GM21423 (cell line): ENCODE data around the gene TIAL1.
A peak's percentile ranks its signal among the peaks of the same experiment; 100 is the strongest.
"Not testable (repeated sequence)": the region's sequence is repeated elsewhere in the genome, so short reads cannot be mapped to it uniquely, and the experiment has no call there.

Experiments
- ATAC-seq: cut with Tn5 transposase; IDR thresholded peaks from one replicate; pipeline ENCODE4 v1.9.1; 2021; ENCODE audit warnings: mild to moderate bottlenecking, moderate library complexity; ENCODE audit not compliant: unreplicated experiment

TIAL1 gene

DNA sequence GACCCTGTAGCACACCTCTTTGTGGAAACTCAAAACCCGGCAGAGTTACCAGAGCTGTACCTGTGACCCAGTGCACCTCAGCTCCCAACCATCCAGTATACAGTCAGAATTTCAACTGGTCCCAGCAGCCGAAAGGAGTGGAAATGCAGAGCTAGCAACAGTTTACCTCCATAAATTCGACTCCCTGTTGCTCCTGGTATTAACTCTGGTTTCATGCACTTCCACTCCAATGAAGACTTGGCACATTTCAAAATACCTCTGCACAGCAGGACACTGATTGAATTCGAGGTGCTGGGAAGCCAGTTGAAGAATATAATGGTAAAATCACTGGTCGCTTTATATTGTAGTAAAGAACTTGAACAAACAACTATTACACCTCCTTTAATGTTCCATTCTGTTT, 17.9 kb upstream of the TIAL1 start:
- ATAC-seq = no peak

DNA sequence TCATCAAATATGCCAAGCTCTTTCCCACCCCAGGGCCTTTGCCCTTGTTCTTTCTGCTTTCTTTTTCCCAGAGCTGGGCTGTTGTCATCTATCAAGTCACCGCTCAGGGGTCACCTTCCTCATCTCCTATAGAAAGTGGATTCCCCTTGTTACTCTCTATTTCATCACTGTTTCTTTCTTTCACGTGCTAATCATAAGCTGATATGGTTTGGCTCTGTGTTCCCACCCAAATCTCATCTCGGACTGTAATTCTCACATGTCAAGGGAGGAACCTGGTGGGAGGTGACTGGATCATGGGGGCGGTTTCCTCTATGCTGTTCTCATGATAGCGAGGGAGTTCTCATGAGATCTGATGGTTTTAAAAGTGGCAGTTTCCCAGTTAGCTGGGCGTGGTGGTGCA, 17.0 kb upstream of the TIAL1 start:
- no peak for ATAC-seq

DNA sequence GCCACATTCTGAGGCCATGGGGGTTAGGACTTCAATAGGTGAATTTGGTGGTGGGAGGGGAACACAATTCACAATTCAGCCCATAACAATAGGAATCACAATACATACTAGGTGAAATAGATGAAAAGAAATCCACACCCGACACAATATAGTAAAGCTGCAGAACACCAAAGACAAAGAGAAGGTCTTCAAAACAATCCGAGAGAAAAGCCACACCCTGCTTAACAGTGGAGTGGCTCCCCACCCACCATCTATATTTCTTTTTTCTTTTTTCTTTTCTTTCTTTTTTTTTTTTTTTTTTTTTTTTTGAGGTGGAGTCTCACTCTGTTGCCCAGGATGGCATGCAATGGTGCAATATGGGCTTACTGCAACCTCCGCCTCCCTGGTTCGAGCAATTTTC, 14.7 kb upstream of the TIAL1 start:
- no peak for ATAC-seq

DNA sequence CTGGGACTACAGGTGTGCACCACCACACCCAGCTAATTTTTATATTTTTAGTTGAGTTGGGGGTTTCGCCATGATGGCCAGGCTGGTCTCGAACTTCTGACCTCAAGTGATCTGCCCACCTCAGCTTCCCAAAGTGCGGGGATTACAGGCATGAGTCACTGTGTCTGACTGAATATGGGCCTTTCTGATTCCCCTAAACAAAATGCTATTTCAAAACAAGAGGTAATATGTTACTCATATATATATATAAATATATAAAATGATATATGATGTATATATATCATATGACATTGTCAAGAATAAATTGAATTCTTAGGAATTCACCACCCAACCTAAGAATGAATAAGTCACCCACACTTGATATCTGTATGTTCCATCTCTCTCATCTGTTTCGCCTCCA, 12.8 kb upstream of the TIAL1 start:
- no peak for ATAC-seq

DNA sequence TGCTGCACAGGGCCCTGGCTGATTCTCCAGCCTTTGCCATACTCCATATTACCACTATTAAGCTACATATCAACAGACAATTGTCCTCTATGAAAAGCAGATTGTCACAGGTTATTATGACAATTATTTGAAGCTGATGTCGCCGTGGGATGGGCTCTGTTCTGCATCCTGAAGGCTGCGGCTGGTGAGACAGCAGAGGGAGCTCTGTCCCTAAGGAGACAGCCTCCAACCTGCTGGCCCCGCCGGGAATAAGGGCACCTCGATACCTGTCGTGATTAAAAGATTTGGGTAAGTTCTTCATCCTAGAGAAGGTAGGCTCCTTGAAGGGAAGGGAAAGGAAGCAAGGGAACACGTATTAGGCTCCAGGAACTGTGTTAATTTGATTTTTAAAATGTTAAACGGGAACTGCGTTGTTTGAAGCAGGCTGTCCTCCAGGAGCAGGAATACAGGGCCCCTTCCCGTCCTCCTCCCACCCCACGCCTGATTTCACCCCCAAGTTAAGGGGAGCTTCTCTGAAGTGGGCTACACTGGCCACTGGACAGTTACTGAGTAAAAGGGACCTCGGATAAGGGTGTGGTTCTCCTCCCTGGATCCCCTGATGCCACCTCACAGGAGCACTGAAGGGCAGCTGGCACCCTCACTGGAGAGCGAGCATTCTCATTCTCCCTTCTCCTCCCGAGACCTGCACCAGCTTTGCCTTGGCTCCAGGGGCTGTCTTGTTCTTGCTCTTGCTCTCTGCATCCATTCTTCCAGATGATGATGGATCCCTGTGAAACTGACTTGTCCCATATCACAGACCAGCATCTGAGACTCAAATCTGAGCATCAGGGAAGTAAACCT, 11.8 kb upstream of the TIAL1 start:
- ATAC-seq = no peak

DNA sequence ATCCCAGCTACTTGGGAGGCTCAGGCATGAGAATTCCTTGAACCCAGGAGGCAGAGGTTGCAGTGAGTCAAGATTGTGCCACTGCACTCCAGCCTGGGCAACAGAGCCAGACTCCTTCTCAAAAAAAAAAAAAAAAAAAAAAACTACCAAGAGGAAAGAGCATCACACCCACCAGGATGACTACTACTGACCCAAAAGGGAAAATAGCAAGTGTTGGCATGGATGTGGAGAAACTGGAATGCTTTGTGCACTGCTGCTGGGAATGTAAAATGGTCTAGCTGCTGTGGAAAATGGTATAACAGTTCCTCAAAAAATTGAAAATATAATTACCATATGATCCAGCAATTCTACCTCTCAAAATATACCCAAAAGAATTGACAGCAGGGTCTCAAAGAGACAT, 7.7 kb upstream of the TIAL1 start:
- ATAC-seq = no peak

DNA sequence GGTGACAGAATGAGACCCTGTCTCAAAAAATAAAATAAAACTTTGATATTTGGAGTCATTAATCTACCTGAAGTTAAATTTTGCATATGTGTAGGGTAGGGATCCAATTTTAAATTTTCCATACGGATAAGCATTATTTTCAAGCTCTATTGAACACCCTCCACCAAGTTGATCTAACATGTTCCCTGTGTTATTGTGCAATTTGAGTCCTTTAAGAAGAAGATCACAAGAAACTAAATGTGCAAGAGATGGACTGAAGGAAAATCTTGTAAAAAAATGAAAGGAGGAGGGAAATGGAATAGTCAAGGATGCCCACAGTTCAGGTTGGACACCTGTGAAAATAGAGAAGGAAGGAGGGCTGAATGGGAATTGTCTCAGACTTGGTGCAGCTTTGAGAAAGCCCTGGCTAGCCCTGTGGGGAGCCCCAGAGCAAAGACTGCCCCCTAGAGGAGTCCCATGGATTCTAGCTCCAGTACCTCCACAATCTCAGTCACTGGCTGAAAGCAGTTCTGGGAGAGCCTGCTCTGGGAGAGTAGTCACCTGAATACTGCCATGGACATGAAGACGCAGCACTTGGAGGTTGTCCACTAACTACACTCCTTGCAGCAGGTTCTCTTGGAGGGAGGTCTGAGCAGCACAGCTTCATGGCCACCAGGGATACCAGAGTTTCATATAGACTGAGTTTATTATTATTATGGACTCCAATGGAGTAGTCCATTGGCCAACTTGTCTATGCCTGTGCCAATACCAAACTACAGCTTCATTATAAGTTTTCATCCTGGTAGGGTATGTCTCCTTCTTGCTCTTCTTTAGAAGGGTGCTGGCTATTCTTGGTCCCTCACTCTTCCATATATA, 5.7 kb upstream of the TIAL1 start:
- peak; percentile 40 for ATAC-seq

DNA sequence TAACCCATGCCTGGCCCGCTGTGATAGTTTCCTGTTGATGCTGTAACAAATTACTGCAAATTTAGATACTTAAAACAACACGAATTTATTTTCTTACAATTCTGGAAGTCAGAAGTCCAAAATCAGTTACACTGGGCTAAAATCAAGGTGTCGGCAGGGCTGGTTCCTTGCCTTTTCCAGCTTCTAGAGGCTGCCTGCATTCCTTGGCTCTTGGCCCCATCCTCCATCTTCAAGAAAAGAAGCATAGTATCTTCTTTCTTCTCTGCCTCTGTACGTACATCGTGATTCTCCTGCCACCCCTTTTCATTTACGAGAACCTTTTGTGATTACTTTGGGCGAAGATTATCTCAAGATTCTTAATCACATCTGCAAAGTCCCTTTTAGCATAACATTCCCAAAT, 1.6 kb upstream of the TIAL1 start:
- no peak for ATAC-seq

DNA sequence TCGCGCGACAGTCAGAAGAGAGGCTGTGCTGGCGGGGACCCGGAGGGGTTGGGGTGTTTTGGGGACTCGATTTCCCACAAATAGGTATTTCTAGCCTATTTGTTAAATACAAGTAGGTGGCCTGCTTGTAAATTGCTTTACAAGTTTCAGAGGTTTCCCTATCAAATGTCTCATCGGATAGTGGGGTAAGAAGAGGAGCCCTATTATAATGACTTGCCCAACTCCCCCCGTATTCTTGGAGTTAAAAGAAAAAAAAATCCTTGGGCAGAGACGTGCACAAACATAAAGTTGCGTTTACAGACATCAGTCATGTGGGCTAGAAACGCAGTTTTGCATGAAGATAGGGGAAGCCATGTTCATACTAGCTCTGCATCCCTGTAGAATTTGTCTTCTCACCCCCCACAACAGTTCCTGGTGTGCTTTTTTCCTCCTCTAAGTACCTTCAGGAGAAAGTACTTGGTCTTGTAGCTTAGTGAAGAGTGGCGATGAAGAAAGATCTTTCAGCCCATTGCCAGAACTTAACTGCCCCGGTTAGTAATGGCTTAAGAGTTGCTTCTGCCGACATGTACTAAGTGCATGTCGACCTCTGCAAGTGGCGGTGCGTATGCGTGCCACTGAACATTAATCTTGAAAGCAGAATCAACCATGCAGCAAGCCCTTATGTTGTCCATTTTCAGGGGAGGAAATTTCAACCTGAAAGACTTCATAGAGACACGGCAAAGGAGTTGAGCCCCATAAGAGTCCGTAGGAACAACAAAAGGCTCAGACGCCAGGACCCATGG, 832 bp upstream of the TIAL1 start:
- ATAC-seq = no peak

DNA sequence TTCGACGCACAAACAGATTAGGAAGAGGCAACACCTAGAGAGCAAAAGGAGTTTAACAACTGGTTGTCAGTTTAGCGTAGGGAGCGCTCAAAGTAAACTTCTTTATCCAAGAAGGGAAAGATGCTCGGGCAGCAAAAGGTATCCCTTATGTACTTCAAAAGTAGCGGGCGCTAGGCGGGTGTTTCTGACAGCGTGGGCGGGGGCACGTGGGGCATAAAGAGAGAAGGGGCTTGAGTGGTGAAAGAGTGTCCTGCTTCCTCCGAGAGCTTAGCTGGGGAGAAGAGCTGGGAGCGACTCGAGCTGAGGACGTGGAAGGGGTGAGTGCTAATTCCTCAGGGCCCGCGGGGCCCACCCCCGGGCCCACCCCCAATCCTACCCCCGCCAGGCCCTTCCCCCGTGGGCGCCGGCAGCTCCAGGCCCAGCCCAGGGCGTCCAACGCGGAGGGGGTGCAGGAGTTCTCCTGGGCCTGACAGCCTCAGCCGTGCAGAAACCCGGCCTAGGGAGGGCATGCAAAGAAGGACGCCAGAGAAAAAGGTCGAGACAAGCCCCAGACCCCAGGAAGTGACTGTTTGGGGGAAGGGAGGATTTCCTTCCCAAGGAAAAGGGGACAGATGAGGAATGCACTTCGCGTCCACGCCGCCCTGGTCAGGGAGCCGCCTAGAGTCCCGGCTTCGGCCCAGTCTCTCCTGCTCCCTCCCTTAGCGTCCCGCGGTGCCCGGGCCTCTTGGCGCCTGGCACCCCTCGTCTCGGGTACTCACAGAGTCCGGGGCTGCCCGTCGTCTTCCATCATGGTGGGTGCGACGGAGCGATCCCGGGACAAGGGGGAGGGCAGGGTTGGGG, 868 bp downstream of the TIAL1 start:
- ATAC-seq = peak; percentile 3

DNA sequence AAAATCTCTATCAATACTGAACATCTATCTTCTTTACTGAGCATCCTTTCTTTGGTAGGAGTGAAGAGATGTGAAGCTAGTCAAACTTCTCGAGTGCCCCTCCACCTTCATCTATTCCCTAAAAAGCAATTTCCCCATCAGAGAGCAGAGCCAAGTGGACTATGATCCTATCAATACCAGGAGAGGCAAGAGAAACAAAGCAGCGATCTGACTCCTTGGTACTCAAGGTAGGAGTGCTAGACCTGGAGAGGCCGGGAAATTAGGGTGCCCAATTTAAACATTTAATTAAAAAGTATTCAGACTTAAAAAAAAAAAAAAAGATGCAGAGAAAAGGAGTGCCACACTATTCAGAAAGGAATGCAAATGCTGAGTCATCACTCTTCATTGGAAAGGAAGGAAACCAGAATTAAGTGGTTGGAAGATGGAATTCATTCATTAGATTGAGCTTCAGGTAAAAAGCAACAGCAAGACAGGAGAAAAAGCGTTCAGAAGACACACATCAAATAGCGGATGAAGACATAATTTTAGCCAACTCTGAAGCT, 1.6 kb downstream of the TIAL1 start:
- ATAC-seq = no peak

DNA sequence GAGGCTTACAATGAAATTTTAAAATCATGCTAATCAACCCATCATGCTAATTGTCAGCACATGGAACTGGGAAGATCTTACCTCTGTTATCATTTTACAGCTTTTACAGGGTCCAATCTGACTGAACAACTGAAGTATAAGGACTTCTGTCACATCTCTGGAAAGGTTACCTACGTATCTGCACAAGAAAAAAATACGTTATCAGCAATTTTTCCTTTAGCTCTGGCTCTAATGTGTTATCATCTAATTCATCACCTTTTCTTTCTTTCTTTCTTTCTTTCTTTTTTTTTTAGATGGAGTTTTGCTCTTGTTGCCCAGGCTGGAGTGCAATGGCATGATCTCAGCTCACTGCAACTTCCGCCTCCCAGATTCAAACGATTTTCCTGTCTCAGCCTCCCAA, 8.7 kb downstream of the TIAL1 start:
- ATAC-seq = no peak

DNA sequence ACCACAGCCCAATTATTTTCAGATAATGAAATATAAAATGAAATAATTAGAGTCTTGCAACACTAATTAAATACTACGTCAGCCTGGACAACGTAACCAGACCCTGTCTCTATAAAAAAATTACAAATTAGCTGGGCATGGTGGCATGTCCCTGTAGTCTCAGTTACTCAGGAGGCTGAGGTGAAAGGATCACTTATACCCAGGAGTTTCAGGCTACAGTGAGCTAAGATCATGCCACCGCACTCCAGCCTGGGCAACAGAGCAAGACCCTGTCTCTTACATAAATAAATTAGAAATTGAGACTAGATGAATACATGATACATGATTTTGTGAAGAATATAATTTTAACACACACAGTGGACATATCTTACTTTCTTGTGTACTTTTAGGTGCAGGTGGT, 18.4 kb downstream of the TIAL1 start:
- no peak for ATAC-seq

DNA sequence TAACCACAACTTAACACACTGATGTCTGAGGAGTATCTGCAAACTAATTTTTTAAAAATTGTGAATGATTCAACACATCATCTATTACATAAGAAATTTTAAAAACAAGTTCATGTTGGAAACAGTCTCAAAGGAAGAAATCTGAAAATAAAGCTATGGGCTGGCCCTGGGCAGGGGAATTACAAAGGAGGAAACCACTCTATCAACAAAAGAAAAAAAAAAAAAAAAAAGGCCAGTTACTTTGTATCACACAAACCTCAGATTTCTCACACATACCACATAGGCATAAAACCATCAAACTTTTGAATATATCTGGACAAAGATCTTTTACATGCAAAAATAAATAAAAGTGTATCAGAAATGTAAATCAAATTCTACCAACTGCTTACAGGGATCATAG, 20.8 kb downstream of the TIAL1 start:
- no peak for ATAC-seq

DNA sequence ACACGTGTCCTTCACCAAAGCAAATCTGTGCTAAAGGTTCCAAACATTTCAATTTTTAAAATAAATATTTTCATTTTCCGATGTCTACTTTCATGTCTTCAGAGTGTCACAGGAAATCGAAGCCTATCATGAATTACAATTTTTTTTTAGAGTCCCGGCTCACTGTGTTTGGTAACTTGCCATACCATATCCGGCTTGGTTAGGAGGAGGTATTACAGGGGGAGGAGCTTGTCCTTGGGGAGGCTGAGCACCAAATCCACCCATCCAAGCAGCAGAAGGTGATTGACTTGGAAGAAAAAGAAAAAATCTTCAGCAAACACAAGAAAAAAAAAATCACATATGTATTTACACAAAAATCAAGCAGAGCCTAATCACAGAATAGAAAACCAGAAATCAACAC, 21.3 kb downstream of the TIAL1 start:
- ATAC-seq = no peak

DNA sequence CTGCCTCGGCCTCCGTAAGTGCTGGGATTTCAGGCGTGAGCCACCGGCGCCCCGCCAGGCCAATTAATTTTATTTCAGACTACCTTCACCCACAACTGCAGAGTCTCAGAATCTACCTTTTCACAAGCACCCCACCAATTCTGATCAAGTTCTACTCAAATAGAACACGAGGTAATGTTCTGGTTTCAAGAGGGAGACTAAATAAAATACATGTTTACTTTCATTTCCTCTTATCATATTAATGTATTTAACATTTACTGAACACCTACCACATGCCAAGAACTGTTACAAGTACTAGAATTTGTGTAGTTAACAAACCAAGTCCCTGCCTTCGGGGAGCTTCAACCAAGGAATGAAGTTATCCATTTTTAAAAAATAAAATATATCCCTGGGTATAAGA, 28.8 kb downstream of the TIAL1 start:
- ATAC-seq = no peak

DNA sequence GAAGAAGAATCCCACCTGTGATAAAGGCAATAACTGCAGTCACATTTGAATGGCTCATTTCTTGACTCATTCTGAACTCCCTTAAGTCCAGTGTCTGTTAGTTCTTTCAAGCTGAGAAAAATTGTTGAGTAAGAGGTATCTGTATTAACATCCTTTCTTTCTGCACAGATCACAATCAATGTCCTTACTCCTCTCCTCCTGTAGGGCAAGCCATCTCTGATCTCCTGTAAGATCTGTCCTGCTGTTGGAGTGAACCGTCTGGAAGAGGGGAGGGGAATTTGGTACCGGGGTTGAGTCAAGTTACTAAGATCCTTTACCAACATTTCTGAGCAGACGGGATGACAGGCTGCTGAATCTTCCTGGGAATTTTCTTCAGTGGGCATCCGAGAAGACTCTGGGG, 34.7 kb downstream of the TIAL1 start:
- no peak for ATAC-seq

DNA sequence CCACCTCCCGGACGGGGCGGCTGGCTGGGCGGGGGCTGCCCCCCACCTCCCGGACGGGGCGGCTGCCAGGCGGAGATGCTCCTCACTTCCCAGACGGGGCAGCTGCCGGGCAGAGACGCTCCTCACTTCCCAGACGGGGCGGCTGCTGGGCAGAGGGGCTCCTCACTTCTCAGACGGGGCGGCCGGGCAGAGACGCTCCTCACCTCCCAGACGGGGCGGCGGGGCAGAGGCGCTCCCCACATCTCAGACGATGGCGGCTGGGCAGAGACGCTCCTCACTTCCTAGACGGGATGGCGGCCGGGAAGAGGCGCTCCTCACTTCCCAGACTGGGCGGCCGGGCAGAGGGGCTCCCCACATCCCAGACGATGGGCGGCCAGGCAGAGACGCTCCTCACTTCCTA, 37.3 kb downstream of the TIAL1 start:
- ATAC-seq = not testable (repeated sequence)

DNA sequence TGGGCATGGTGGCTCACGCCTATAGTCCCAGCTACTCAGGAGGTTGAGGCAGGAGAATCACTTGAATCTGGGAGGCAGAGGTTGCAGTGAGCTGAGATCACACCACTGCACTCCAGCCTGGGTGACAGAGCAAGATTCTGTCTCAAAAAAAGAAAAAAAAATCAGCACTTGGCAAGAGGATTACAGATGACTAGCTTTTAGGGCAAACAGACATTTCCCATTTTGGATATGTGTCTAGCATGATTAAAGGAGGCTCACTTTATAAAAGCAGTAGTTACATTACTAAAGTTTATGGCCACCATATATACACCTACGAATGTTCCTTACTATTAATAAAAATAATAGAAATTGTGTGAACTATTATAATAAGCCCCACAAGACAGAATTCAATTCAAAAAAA, 40.7 kb downstream of the TIAL1 start:
- not testable (repeated sequence) for ATAC-seq

DNA sequence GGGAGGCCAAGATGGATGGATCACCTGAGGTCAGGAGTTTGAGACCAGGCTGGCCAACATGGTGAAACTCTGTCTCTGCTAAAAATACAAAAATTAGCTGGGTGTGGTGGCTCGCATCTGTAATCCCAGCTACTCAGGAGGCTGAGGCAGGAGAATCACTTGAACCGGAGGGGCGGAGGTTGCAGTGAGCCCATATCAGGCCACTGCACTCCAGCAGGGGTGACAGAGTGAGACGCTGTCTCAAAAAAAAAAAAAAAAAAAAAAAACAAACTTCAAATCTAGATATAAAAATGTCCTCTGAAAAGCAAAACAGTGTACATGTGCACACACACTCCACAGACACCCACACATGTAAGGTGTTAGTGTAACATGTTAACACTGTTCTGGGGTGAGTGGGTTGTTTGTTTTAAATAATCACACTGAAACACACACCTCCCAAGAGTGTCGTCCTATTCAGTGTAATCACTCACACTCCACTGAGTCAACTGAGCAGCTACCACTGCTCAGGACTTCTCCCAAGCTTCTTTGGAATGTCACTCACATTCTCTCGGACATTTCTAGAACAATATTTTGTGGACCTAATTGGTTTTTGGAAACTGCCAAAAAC, 41.5 kb downstream of the TIAL1 start:
- ATAC-seq = no peak
